Small intestine (tissue), 16 donors: ENCODE measurements around the gene PRSS57. TPM values are rescaled to one million over a fixed set of nuclear protein-coding genes. Genes with fewer than 3 reads are reported as not detected.
"Not testable (repeated sequence)": the region's sequence is repeated elsewhere in the genome, so short reads cannot be mapped to it uniquely, and the experiment has no call there.

ENCODE experiments used
- DNase-seq, 2 donors: peaks; one replicate each; pipeline versions ENCODE4 v3.0.0 to v3.0.0-alpha.2; 2013
- FAIRE-seq: peaks from 2 replicates; lab custom pipeline; 2012; peaks lifted over from hg19 to GRCh38; lab: Jason Lieb, UNC
- H3K27ac ChIP-seq, 3 donors: one replicate each; pipeline ENCODE4 v1.5.1; 2013; ENCODE audit warnings: low read length in 2 of 3, mild to moderate bottlenecking in 2 of 3, control low read depth in 1 of 3, inconsistent platforms in 1 of 3, low read depth in 1 of 3, moderate library complexity in 1 of 3
- H3K27me3 ChIP-seq, 3 donors: one replicate each; pipeline ENCODE4 v1.6.1; 2013; ENCODE audit warnings: low read length in 3 of 3, inconsistent platforms in 1 of 3; ENCODE audit not compliant: control insufficient read depth in 3 of 3, insufficient read depth in 3 of 3
- H3K36me3 ChIP-seq, 3 donors: one replicate each; pipeline ENCODE4 v1.6.1; 2013; ENCODE audit warnings: low read length in 3 of 3, inconsistent platforms in 1 of 3, low read depth in 1 of 3, mild to moderate bottlenecking in 1 of 3, moderate library complexity in 1 of 3; ENCODE audit not compliant: control insufficient read depth in 3 of 3, insufficient read depth in 2 of 3
- H3K4me1 ChIP-seq, 3 donors: one replicate each; pipeline ENCODE4 v1.6.1; 2013; ENCODE audit warnings: low read length in 2 of 3, inconsistent platforms in 1 of 3, low read depth in 1 of 3, mild to moderate bottlenecking in 1 of 3, moderate library complexity in 1 of 3; ENCODE audit not compliant: control insufficient read depth in 3 of 3, insufficient read depth in 2 of 3
- H3K4me3 ChIP-seq, 3 donors: one replicate each; pipeline ENCODE4 v1.5.1; 2013; ENCODE audit warnings: low read length in 3 of 3, control low read depth in 1 of 3, inconsistent platforms in 1 of 3, low read depth in 1 of 3, mild to moderate bottlenecking in 1 of 3, moderate library complexity in 1 of 3
- H3K9me3 ChIP-seq, 2 donors: one replicate each; pipeline ENCODE4 v1.6.1; 2013; ENCODE audit warnings: low read depth in 1 of 2, low read length in 1 of 2; ENCODE audit not compliant: control insufficient read depth in 2 of 2, insufficient read depth in 1 of 2
- WGBS, 3 donors: extraction: QIAGEN DNeasy Blood & Tissue Kit; methylation state at CpG; one replicate each; pipeline ENCODE4 v1.1.7; 2013; 5-methylcytosine and 5-hydroxymethylcytosine counted together
- long read RNA-seq, 10 donors: transcript quantifications; one replicate each; lab custom pipeline, GENCODE V29; 2026
- polyA plus RNA-seq, 4 donors: library from polyadenylated mRNA; stranded (reverse) in 3 of 4; unstranded in 1 of 4; fragments of 200-250 nt in 3 of 4; fragments of 120-200 nt in 1 of 4; gene quantifications; one replicate each; pipeline versions ENCODE4 v1.2.1 to v1.2.3, GENCODE V29; 2013
- donor health status: healthy with polysubstance abuse.
- donor health status: control.
- donor health status: control.
- donor health status: Bipolar disorder and iron deficiency.
- donor health status: healthy.

The PRSS57 gene
- under 1 TPM in 1 of 4 donors, not detected in 3; 0.95 TPM for polyA plus RNA-seq
- long read RNA-seq, donor 1 = 0 reads
- long read RNA-seq, donor 2 = 0 reads
- long read RNA-seq, donor 3, partial matches to known transcripts = 215 of 227 reads
- long read RNA-seq, donor 3, other reads (novel, unspliced or antisense) = 12 of 227 reads
- long read RNA-seq, donor 4 = 0 reads
- long read RNA-seq, donor 5 = 0 reads
- long read RNA-seq, donor 6 = 0 reads
- long read RNA-seq, donor 7, partial matches to known transcripts = 0 of 1 reads
- long read RNA-seq, donor 7, other reads (novel, unspliced or antisense) = 0 of 1 reads
- long read RNA-seq, donor 8 = 0 reads
- long read RNA-seq, donor 9 = 0 reads
- long read RNA-seq, donor 10 = 0 reads

DNA sequence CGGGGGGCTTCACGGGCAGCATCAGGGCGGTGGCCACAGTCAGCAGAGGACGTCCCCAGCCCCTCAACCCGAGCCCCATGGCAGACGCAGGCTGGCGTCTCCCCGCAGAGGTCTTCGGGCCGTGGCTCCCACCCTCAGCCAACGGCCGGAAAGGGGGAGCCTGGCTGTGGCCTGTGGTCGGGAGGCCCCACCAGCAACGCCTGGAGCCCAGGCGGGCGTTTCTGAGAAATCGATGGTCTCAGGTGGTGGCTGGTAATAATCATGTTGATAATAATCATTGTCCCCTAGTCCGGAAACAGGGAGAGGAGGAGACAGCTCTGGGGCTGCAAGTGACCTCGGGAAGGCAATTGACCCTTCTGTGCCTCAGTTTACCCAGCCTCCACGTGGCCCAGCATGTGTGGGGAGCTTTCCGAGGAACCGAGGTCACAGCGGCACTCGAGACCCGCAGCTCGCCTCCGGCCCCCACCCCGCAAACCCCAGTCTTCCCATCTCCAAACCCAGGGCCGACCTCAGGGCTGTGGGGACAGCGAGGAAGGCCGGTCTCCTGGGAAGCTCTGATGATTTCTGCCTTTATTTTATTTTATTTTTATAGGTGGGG lies at the start of gene PRSS57:
PRSS57 (minus strand) TSS at position 101 of the 598 bp plus-strand sequence; CDS start at position 79, 22 bp downstream.
- Histone ChIP-seq H3K4me3 (no peak within 1 kb of the TSS), H3K27me3 (peaks cover 0 to 16% (median 3%) of the 10 kb centered on the region in 3 donors), H3K36me3 (no peaks in the 10 kb centered on the region), H3K4me1 (no peaks in the 10 kb centered on the region), H3K27ac (no peak within 1 kb of the TSS), H3K9me3 (no peaks in the 10 kb centered on the region)
- FAIRE-seq (no peak), DNase-seq (no peak)
- 54 to 60% (median 55%) methylated on average over 31 of the region's 31 CpGs for WGBS, 3 donors

GRCh38 chr19:743168-743687 lies 48.0 kb upstream of the PRSS57 start:
- peak; percentile 92 to 96 for DNase-seq
- Histone ChIP-seq H3K4me1 (peaks cover 0 to 70% (median 3%) of the 10 kb centered on the region in 3 donors), H3K27ac (peak overlapping the region; percentile 85 to 88 (median 85)), H3K36me3 (peaks cover 0 to 37% (median 0%) of the 10 kb centered on the region in 3 donors), H3K27me3 (no peaks in the 10 kb centered on the region), H3K4me3 (no peak overlapping the region), H3K9me3 (peaks cover 0 to 41% of the 10 kb centered on the region in 2 donors)
- 16 to 39% (median 20%) methylated on average over 13 of the region's 13 CpGs for WGBS, 3 donors
- no peak for FAIRE-seq

- Histone ChIP-seq H3K27me3 (no peaks in the 10 kb centered on the region), H3K27ac (peak overlapping the region; percentile 85 to 98 (median 88)), H3K4me3 (no peak overlapping the region), H3K4me1 (peaks cover 0 to 69% (median 3%) of the 10 kb centered on the region in 3 donors), H3K9me3 (peaks cover 0 to 35% of the 10 kb centered on the region in 2 donors), H3K36me3 (peaks cover 0 to 33% (median 0%) of the 10 kb centered on the region in 3 donors)
- DNase-seq (no peak), FAIRE-seq (no peak)
- WGBS, 3 donors = 62 to 83% (median 75%) methylated on average over 24 of the region's 24 CpGs
Observed at GRCh38 chr19:742540-743075, 47.4 kb upstream of the PRSS57 start.

- WGBS, 3 donors = 46 to 66% (median 47%) methylated on average over 12 to 18 of the region's 19 CpGs
- Histone ChIP-seq H3K27me3 (no peaks in the 10 kb centered on the region), H3K27ac (peak overlapping the region in 2 of 3 donors; percentile 88 to 98), H3K4me3 (no peak overlapping the region), H3K9me3 (peaks cover 0 to 26% of the 10 kb centered on the region in 2 donors), H3K36me3 (peaks cover 0 to 27% (median 0%) of the 10 kb centered on the region in 3 donors), H3K4me1 (peaks cover 0 to 72% (median 0%) of the 10 kb centered on the region in 3 donors)
- no peak for FAIRE-seq
- DNase-seq = no peak
Observed at GRCh38 chr19:741506-742131, 46.4 kb upstream of the PRSS57 start.

DNA sequence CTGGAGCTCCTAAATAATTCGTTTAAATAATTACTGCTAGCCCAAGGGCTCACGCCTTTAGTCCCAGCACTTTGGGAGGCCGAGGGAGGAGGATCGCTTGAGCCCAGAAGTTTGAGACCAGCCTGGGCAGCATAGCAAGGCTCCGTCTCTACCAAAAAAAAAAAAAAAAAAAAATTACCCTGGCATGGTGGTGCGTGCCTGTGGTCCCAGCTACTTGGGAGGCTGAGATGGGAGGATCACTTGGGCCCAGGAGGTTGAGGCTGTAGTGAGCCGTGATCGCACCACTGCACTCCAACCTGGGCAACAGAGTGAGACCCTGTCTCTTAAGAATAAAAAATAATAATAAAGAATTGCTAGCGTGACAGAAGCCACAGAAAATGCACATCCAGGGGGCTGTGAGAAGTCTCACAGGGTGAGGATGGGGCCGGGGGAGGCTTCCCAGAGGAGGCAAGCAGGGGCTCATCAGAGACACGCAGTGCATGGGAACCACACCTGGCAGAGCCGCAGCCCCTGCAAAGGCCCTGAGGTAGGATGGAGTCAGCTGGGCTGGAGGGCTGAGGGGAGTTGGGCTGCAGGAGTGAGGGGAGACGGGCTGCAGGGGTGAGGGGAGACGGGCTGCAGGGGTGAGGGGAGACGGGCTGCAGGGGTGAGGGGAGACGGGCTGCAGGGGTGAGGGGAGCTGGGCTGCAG lies 45.7 kb upstream of the PRSS57 start:
- FAIRE-seq, H3K27me3 ChIP-seq, DNase-seq: not testable (repeated sequence)
- H3K27ac ChIP-seq = peak overlapping the region; percentile 55 to 98 (median 88)
- H3K4me1 ChIP-seq = peaks cover 0 to 78% (median 0%) of the 10 kb centered on the region in 3 donors
- H3K4me3 ChIP-seq = peak overlapping the region in 1 of 3 donors; percentile 28
- peaks cover 0 to 30% (median 0%) of the 10 kb centered on the region in 3 donors for H3K36me3 ChIP-seq
- WGBS, 3 donors = 72 to 81% (median 73%) methylated on average over 13 to 16 of the region's 16 CpGs
- peaks cover 0 to 20% of the 10 kb centered on the region in 2 donors for H3K9me3 ChIP-seq

- FAIRE-seq (no peak), DNase-seq (peak; percentile 59 to 86)
- peaks cover 0 to 30% (median 0%) of the 10 kb centered on the region in 3 donors for H3K36me3 ChIP-seq
- no peaks in the 10 kb centered on the region for H3K27me3 ChIP-seq
- H3K27ac ChIP-seq = peak overlapping the region; percentile 55 to 98 (median 85)
- peaks cover 0 to 17% of the 10 kb centered on the region in 2 donors for H3K9me3 ChIP-seq
- peak overlapping the region in 1 of 3 donors; percentile 28 for H3K4me3 ChIP-seq
- H3K4me1 ChIP-seq = peaks cover 0 to 81% (median 0%) of the 10 kb centered on the region in 3 donors
- 27 to 71% (median 53%) methylated on average over 19 to 36 of the region's 36 CpGs for WGBS, 3 donors
Observed at GRCh38 chr19:739998-740715, 44.9 kb upstream of the PRSS57 start.

DNA sequence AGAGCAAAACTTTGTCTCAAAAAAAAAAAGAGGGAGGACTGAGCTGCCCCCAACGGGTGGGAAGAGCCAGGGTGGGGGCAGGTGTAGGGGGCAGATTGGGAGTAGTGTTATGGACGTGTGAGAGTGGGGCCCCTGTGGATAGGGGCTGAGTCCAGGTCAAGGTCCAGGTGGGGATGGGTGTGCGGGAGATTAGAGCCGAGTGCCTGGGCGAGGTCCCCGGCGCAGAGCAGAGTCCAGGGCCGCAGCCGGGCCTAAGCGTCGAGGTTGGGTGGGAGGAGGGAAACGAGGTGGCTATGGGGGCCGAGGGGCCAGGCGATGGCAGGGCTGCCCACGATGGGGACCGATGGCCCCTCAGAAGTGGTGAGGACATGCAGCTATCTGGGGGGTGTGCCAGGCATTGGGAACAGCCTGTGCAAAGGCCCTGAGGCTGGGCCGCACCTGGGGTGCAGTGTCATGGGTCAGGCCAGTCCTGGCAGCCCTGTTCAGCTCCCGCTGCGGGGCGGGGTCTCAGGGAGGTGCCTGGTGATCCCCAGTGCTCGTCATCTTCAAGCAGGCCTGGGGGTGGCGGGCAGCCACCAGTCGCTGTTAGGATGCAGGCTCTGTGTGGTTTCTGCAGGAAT lies 43.4 kb upstream of the PRSS57 start:
- Histone ChIP-seq H3K9me3 (peaks cover 0 to 11% of the 10 kb centered on the region in 2 donors), H3K27me3 (no peaks in the 10 kb centered on the region), H3K36me3 (peaks cover 0 to 42% (median 0%) of the 10 kb centered on the region in 3 donors), H3K4me3 (no peak overlapping the region), H3K4me1 (peaks cover 0 to 80% (median 0%) of the 10 kb centered on the region in 3 donors), H3K27ac (peak overlapping the region; percentile 85 to 98 (median 95))
- DNase-seq = peak; percentile 96 to 98
- 13 to 64% (median 33%) methylated on average over 20 to 23 of the region's 23 CpGs for WGBS, 3 donors
- no peak for FAIRE-seq
